ENCODE results near the gene GABRQ.
"Not testable (repeated sequence)": the region's sequence is repeated elsewhere in the genome, so short reads cannot be mapped to it uniquely, and the experiment has no call there.

GABRQ gene

GRCh38 chrX:152658302-152658701, 20.6 kb downstream of the GABRQ start:
- no peak for DNase-seq (ENCODE audit: low read depth in 2 of 2)

- DNase-seq (ENCODE audit: low read depth in 2 of 2) = no peak
Measured at GRCh38 chrX:152663086-152663485, 25.4 kb downstream of the GABRQ start.

- DNase-seq (ENCODE audit: low read depth in 2 of 2) = no peak
Measured at GRCh38 chrX:152674135-152674534, 36.4 kb downstream of the GABRQ start.

DNA sequence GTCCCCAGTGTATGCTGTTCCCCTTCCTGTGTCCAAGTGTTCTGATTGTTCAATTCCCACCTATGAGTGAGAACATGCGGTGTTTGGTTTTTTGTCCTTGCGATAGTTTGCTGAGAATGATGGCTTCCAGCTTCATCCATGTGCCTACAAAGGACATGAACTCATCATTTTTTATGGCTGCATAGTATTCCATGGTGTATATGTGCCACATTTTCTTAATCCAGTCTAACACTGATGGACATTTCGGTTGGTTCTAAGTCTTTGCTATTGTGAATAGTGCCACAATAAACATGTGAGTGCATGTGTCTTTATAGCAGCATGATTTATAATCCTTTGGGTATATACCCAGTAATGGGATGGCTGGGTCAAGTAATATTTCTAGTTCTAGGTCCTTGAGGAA, 37.0 kb downstream of the GABRQ start:
- not testable (repeated sequence) for DNase-seq (ENCODE audit: low read depth in 2 of 2)

DNA sequence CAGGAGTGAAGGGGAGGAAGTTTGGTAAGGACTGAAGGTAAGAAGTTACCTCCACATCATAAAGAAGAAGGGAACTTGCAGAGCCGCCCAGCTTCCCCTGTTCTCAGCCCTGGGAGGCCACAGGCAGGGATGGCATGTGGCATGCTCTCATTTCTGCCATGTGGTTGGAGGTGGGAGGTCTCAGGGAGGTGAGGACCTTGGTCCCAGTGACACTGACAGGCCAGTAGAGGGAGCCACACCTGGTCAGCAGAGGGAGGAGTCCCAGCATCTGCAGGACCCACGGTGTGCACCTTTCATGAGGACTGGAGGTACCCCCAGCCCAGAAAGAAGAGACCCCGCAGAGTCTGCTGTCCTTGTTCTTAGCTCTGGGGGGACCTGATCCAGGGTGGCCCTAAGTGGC, 43.3 kb downstream of the GABRQ start:
- not testable (repeated sequence) for DNase-seq (ENCODE audit: low read depth in 2 of 2)

GRCh38 chrX:152697952-152698931, 60.5 kb downstream of the GABRQ start, which contains the start of gene MAGEA3:
MAGEA3 (plus strand) TSS chrX:152698794; CDS start chrX:152700833, 2,039 bp downstream.
- not testable (repeated sequence) for DNase-seq (ENCODE audit: low read depth in 2 of 2)

GRCh38 chrX:152700390-152700789, 62.7 kb downstream of the GABRQ start:
- not testable (repeated sequence) for DNase-seq (ENCODE audit: low read depth in 2 of 2)

DNA sequence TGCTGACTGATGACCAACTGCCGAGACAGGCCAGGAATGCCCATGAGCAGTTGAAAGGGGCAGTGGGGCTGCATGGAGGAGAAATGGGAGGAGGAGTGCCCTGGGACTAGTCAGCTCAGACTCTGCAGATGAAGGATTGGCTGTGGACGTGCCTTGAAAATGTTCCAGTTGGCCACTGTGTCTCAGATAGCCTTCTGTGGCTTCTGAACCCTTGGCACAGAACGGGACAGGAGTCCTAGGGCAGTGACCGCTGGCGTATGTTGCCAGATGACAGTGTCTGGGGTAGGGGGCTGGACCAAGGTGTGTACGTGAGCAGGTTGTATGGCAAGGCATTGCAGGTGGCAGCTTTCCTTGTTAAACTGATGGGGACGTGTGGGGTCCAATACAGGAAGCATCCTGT, 68.8 kb downstream of the GABRQ start:
- not testable (repeated sequence) for DNase-seq (ENCODE audit: low read depth in 2 of 2)
